ENCODE measurements around the gene MEIOB.
"Not testable (repeated sequence)": the region's sequence is repeated elsewhere in the genome, so short reads cannot be mapped to it uniquely, and the experiment has no call there.

Gene MEIOB

DNA sequence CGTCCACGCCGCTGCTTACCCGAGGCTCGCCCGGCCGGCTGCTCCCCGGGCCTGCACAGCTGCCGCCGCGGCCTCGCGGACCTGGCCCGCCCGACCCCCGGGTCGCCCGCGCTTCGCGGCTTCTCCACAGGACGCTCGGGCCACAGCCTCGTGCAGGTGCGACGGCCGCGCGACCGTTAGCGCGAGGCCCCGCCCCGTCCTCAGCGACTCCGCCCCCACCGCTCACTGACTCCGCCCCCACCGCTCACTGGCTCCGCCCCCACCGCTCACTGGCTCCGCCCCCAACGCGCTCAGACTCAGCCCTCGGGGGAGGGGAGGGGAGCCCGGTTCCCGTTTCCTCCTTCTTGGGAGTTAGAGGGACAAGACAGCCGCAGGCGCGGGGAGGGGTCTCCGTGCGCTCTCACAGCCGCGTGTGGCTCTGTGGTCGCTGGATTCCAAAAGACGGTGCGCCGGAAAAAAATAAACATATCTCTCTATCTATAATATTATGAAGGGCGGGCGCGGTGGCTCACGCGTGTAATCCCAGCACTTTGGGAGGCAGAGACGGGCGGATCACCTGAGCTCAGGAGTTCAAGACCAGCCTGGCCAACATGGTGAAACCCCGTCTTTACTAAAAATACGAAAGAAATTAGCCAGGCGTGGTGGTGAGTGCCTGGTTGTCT, at the start of gene MEIOB:
Gene MEIOB (minus strand): TSS at position 191 of the 662 bp plus-strand sequence. CDS start 3,989 bp downstream, outside the sequence.
- intact Hi-C loops (cut with micrococcal nuclease), result no loop called here
- no peaks in the 10 kb centered on the region for H3K9me3 Mint-ChIP-seq
- H3K4me1 Mint-ChIP-seq (ENCODE audit: low read depth), result peaks cover 7% of the 10 kb centered on the region
- H3K27me3 Mint-ChIP-seq, result peaks cover 43% of the 10 kb centered on the region
- H3K27ac Mint-ChIP-seq, result no peak within 1 kb of the TSS
- H3K36me3 Mint-ChIP-seq (ENCODE audit: low read depth), result peaks cover 6% of the 10 kb centered on the region
- H3K4me3 Mint-ChIP-seq, result peak within 1 kb of the TSS; percentile 72

DNA sequence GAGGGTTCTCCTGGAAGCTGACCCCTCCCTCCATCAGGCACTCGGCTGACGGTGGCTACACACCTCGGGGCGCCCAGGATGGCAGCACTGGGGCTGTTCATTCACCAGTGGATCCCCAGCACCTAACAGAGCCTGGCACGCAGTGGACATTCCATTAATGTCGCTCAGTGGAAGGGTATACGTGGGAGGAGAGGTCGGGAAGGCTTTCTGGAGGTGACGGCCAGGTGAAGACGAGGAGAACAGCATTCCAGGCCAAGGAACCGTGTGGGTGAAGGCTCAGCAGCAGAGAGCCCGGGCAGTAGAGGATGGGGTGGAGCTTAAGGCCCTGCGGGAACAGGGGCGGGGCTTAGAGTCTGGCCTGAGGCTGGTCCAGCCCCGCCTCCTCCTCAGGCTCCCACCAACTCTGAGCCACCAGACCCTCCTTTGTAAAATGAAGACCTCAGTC, 48.8 kb upstream of the MEIOB start:
- peaks cover 24% of the 10 kb centered on the region for H3K4me1 Mint-ChIP-seq (ENCODE audit: low read depth)
- intact Hi-C loops (cut with micrococcal nuclease), result no loop called here
- no peaks in the 10 kb centered on the region for H3K36me3 Mint-ChIP-seq (ENCODE audit: low read depth)
- H3K27me3 Mint-ChIP-seq, result peaks cover 86% of the 10 kb centered on the region
- no peak overlapping the region for H3K27ac Mint-ChIP-seq
- no peaks in the 10 kb centered on the region for H3K9me3 Mint-ChIP-seq
- H3K4me3 Mint-ChIP-seq, result no peak overlapping the region

GRCh38 chr16:1920122-1920521, 48.2 kb upstream of the MEIOB start:
- Mint-ChIP-seq H3K4me1 (ENCODE audit: low read depth) (peaks cover 24% of the 10 kb centered on the region), H3K27me3 (peaks cover 93% of the 10 kb centered on the region)
- H3K27ac Mint-ChIP-seq; intact Hi-C loops (cut with micrococcal nuclease); H3K9me3 Mint-ChIP-seq; H3K36me3 Mint-ChIP-seq (ENCODE audit: low read depth); H3K4me3 Mint-ChIP-seq: not testable (repeated sequence)

DNA sequence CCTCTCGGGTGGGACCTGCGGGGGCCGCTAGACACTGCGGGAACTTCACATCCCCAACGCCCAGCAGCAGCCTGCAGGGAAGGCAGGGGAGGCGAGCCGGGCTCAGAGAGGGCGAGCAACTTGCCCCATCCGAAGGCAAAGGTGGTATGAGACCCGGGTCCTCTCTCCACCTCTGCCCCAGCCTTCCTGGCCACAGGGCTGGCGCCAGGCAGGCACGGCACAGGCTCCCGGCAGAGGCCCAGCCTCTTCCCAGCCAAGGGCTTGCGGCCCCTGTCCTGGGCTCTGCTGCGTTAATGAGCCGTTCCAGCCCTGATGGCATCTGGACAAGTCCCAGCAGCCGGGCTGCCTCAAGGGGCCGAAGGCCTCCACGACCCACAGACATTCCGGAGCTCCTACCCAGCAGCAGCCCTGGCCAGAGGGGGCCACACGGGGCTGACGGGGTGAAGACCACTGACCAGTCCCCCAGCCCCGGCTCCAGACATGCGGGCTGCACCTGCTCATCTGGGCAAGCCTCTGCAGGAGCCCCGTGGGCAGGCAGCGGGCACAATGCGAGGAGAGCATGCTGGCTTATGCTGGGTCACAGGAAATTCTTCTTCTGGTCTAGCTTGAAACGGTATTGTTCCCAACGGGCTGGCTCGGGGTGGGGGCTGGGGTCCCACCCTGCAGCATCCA, 47.5 kb upstream of the MEIOB start:
- Mint-ChIP-seq H3K27me3 (peaks cover 93% of the 10 kb centered on the region), H3K4me1 (ENCODE audit: low read depth) (peaks cover 24% of the 10 kb centered on the region), H3K9me3 (no peaks in the 10 kb centered on the region), H3K4me3 (no peak overlapping the region), H3K27ac (no peak overlapping the region), H3K36me3 (ENCODE audit: low read depth) (no peaks in the 10 kb centered on the region)
- intact Hi-C loops (cut with micrococcal nuclease), result no loop called here

DNA sequence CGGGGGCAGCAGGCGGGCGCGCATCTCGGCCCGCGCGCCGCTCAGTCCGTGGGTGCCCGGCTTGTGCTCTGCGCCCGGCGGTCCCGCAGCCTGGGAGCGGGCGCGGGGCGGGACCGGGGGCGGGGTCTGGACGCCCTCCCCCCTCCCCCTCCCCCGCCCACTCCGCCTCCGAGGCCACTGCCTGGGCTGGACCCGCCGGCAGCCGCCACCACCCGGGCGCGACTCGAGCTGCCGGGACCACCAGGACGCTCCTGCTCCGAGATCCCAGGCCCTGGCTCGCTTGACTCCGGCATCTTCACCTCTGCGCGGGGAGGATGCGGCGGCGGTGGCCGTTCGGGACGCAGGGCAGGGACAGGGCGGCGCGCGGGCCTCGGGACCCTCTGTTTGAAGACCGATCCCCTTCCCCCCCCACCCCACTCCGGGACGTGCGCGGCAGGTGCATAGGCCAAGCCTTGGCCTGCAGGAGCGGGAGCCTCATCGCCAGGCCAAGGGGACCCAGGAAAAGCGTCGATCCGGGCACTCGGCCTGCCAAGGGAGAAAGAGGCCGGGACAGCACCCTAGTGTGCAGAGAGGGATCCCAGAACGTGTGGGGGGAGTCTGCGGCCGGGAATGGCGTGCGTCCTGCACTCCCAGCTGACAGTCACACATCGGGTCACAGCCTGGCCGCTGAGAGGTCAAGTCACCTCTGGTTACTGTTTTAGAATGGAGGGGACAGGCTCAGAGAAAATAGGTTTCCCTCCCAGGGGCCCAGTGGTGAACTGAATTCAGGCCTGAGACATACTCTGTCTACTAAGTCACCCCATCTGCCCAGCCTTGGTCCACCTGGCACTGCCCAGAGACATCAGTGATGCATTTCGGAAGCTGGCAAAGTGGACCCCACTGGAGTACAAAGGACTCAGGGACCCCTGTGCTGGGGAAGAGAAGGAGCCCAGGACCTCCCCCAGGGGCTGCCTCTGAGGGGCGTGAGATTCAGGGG, 46.7 kb upstream of the MEIOB start, which contains the start of gene HS3ST6:
Gene HS3ST6 (minus strand): TSS at position 65 of the 976 bp plus-strand sequence. CDS start 92 bp downstream, outside the sequence.
- intact Hi-C loops (cut with micrococcal nuclease), result no loop called here
- peaks cover 93% of the 10 kb centered on the region for H3K27me3 Mint-ChIP-seq
- no peak within 1 kb of the TSS for H3K4me3 Mint-ChIP-seq
- H3K36me3 Mint-ChIP-seq (ENCODE audit: low read depth), result no peaks in the 10 kb centered on the region
- no peak within 1 kb of the TSS for H3K27ac Mint-ChIP-seq
- no peaks in the 10 kb centered on the region for H3K9me3 Mint-ChIP-seq
- peaks cover 21% of the 10 kb centered on the region for H3K4me1 Mint-ChIP-seq (ENCODE audit: low read depth)

DNA sequence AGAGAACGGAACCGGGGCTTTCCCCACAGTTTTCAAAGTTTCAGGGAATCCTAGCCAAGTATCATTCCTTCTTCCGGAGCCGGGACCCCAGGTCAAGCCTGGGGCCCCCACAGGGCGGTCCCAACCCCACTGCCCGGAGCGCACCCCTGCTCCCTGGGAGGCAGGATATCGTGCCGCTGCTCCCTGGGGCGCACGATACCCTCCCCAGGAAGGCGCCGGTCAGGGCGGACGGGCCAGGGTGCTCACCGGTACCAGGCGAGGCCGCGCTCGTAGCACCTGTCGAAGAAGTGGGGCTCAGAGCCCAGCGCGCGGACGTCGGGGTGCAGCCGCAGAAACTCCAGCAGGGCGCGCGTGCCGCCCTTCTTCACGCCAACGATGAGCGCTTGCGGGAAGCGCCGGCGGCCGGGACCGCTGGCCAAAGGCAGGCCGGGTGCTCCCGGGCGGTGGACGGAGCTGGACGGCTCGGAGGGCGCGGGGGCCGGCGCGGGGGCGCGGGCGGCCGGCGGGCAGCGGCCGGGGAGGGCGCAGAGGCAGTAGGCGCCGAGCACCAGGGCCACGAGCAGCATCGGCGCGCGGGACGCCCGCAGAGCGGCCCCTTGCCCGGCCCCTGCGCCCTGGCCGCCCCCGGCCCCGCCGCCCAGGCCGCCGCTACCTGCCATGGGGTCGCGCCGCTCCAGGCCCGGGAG, 45.8 kb upstream of the MEIOB start:
- Mint-ChIP-seq H3K9me3 (no peaks in the 10 kb centered on the region), H3K4me1 (ENCODE audit: low read depth) (peaks cover 13% of the 10 kb centered on the region), H3K36me3 (ENCODE audit: low read depth) (no peaks in the 10 kb centered on the region), H3K27ac (no peak overlapping the region), H3K4me3 (no peak overlapping the region), H3K27me3 (peaks cover 91% of the 10 kb centered on the region)
- intact Hi-C loops (cut with micrococcal nuclease), result no loop called here

DNA sequence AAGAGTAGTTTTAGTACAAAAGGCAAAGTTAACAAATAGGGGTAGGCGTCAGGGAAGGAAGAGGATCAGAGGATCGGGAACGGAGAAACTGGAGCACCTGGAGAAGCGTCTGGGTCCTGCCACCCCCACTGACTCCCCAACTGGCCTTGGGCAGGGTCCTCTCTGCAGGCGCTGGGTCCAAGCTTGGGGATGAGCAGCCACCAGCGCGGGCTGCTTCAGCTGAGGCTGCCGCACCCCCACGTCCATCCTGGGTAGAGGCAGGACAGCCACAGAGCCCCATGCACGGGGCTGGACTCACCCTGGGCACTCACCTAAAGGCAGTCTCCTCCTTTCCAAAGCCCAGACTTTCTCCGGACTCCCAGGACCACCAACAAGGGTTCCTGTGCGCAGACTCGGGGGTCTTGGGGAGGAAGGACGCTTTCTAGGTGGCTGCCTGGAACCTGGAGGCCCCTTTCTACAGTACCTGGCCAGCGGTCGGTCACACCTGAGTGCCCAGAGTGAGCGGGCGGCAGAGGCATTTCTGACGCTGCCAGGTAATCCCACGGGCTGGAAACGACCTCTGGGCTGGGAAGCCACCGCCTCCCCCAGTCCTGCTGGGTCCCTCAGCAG, 45.2 kb upstream of the MEIOB start:
- H3K27ac Mint-ChIP-seq, result no peak overlapping the region

DNA sequence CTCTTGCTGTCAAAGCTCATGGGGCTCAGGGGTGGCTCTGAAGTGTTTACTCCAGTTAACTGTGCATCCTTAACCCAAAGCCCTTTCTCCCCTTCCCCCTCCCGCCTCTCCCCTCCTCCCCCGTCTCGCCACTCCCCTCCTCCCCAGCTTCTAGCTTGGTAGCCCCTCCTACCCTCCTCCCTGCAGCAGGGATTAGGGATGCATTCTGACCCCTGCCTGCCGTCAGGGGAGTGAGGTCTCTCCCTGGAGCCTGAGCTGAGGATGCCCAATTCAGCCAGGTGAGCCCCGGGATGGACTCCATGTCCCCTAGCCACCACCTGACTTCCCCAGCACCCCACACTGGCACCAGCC, 44.7 kb upstream of the MEIOB start:
- Mint-ChIP-seq H3K36me3 (ENCODE audit: low read depth) (no peaks in the 10 kb centered on the region), H3K4me3 (no peak overlapping the region), H3K4me1 (ENCODE audit: low read depth) (peaks cover 11% of the 10 kb centered on the region), H3K9me3 (no peaks in the 10 kb centered on the region), H3K27me3 (peaks cover 81% of the 10 kb centered on the region), H3K27ac (no peak overlapping the region)
- intact Hi-C loops (cut with micrococcal nuclease), result no loop called here

More for the DNA sequence above, 45.2 kb upstream of the MEIOB start:
- intact Hi-C loops (cut with micrococcal nuclease), result no loop called here
- Mint-ChIP-seq H3K36me3 (ENCODE audit: low read depth) (no peaks in the 10 kb centered on the region), H3K4me1 (ENCODE audit: low read depth) (peaks cover 11% of the 10 kb centered on the region), H3K27me3 (peaks cover 85% of the 10 kb centered on the region), H3K4me3 (no peak overlapping the region), H3K9me3 (no peaks in the 10 kb centered on the region)

DNA sequence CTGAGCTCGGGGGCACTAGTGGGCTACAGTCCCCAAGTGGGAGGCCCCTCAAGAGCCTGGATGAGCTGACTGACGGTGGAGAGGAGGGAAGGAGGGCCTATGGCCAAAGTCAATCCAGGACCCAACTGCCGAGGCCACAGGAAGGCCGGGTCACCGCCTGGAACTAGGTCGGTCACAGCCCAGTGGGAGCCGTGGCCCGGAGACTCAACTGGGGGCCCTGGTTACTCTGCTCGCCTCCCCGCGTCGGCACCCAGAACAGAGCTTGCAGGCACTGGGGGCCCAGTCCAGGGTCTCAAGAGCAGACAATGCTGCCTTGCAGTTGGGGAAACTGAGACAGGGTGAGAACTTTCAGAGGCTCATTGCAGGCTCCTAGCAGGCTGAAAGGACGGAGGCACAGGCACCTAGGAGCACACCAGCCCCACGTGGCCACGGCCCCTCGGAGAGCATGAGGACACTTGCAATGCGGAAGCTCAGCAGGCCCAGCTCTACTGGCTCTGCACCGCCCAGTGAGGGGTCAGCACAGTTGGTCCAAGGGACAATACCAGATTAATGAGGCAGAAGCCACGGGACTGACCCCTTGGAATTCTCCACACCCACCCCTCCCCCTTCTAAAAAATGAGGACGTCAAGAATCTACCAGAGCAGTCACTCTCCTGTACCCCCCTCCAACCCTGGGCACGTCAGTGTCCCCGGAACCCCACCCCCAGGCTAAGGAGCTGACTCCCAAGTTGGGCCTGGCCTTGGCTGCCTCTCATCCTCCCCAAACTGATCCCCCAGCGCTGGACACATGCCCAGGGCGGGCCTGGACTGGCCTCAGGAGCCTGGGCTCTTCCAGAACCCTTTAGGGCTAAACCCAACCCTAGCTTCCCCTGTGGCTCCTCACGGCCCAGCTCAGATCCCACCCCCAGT, 44.0 kb upstream of the MEIOB start:
- Mint-ChIP-seq H3K4me1 (ENCODE audit: low read depth) (peaks cover 6% of the 10 kb centered on the region), H3K4me3 (no peak overlapping the region), H3K27ac (no peak overlapping the region), H3K27me3 (peaks cover 76% of the 10 kb centered on the region), H3K9me3 (no peaks in the 10 kb centered on the region), H3K36me3 (ENCODE audit: low read depth) (no peaks in the 10 kb centered on the region)
- intact Hi-C loops (cut with micrococcal nuclease), result no loop called here

DNA sequence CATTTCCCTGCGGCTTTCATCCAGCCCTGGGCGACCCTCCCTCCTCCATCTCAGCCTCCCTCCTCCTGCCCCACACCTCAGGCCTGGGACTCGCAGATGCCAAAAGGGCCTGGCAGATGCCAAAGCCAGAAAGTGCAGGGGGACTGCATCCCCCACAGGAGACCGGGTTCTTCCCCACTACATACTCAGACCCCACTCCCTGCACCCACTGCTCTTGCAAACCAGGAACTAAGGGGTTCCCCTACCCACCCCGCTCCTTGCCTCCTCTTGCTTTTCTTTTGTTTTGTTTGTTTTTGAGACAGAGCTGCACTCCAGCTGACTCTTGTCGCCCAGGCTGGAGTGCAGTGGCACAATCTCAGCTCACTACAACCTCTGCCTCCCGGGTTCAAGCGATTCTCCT, 43.0 kb upstream of the MEIOB start:
- H3K27ac Mint-ChIP-seq, result no peak overlapping the region
- peaks cover 66% of the 10 kb centered on the region for H3K27me3 Mint-ChIP-seq
- H3K36me3 Mint-ChIP-seq (ENCODE audit: low read depth), result no peaks in the 10 kb centered on the region
- H3K9me3 Mint-ChIP-seq, result no peaks in the 10 kb centered on the region
- intact Hi-C loops (cut with micrococcal nuclease), result no loop called here
- no peaks in the 10 kb centered on the region for H3K4me1 Mint-ChIP-seq (ENCODE audit: low read depth)
- H3K4me3 Mint-ChIP-seq, result no peak overlapping the region

- H3K36me3 Mint-ChIP-seq (ENCODE audit: low read depth), result no peaks in the 10 kb centered on the region
- H3K27me3 Mint-ChIP-seq, result peaks cover 61% of the 10 kb centered on the region
- H3K27ac Mint-ChIP-seq, result no peak overlapping the region
- H3K4me1 Mint-ChIP-seq (ENCODE audit: low read depth), result no peaks in the 10 kb centered on the region
- H3K9me3 Mint-ChIP-seq, result no peaks in the 10 kb centered on the region
- intact Hi-C loops (cut with micrococcal nuclease), result no loop called here
- no peak overlapping the region for H3K4me3 Mint-ChIP-seq
Observed at GRCh38 chr16:1914084-1914608, 42.2 kb upstream of the MEIOB start.

DNA sequence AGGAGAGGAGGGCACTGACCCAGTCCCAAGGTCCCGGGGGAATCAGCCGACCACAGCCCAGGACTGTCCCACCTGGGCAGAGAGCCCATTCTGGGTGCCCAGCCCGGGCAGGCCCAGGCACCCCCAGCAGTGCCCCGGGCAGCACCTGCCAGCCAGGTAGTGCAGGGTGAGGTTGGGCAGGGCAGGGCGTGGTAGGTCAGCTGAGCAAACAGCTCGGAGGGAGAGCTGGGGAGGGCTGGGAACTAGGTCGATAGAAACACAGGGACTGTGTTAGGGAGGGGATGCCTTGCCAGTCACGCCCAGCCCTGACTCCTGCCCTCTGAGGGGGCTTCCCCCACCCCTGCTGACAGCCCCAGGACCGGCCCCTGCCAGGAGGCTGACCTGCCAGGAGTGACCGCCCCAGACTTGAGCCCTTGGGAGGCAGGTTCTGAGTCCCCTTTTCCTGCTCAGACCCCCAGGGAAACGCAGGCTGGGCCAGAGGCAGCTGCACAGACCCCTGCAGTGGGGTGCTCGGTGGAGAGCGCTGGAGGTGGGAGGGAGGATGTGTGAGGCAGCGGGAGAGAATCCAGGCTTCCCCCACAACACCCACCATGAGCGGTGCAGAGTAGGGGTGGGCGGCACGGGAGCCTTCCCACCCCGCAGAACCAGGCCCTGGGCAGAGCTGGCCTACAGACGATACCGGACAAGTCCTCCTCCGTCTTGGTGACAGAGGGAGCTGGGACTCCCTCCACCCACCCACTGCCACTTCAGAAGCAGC, 41.5 kb upstream of the MEIOB start:
- intact Hi-C loops (cut with micrococcal nuclease), result no loop called here
- Mint-ChIP-seq H3K4me3 (no peak overlapping the region), H3K4me1 (ENCODE audit: low read depth) (no peaks in the 10 kb centered on the region), H3K36me3 (ENCODE audit: low read depth) (no peaks in the 10 kb centered on the region), H3K9me3 (no peaks in the 10 kb centered on the region), H3K27ac (no peak overlapping the region), H3K27me3 (peaks cover 61% of the 10 kb centered on the region)

Data from dendritic cell treated with granulocyte-macrophage colony-stimulating factor and Interleukin-4, amounts not matched to agents 40 ng/mL and 50 ng/mL, for 4 days (primary cell).